Neural cell (in vitro differentiated cells): Measurements from ENCODE around the gene SAE1. TPM values are rescaled to one million over a fixed set of nuclear protein-coding genes. Genes with fewer than 3 reads are reported as not detected.

ENCODE experiments used
- H2AFZ ChIP-seq: fragments of 200-600, 300-800 bp; sonication (generic), shearing (Covaris generic); 2 replicates; pipeline ENCODE4 v1.6.0; 2014; ENCODE audit warnings: low read depth, mild to moderate bottlenecking, antibody characterized with exemption, low read length, moderate library complexity
- H3F3A ChIP-seq: fragments of 200-600 bp; shearing (Covaris generic); 2 replicates; pipeline ENCODE4 v1.6.1; 2016; ENCODE audit warnings: mild to moderate bottlenecking, moderate library complexity, mixed read lengths, antibody characterized with exemption, low read length; ENCODE audit not compliant: insufficient read depth, poor library complexity, severe bottlenecking
- H3K27ac ChIP-seq: fragments of 200-600, 300-800 bp; sonication (generic), shearing (Covaris generic); 2 replicates; pipeline ENCODE4 v1.5.1; 2014; ENCODE audit warnings: mild to moderate bottlenecking, low read length, moderate library complexity
- H3K27me3 ChIP-seq: fragments of 300-800, 200-600 bp; sonication (generic), shearing (Covaris generic); 2 replicates; pipeline ENCODE4 v1.6.0; 2014; ENCODE audit warnings: mild to moderate bottlenecking, low read depth, low read length, moderate library complexity; ENCODE audit not compliant: insufficient read depth
- H3K36me3 ChIP-seq: fragments of 300-800, 200-600 bp; sonication (generic), shearing (Covaris generic); 2 replicates; pipeline ENCODE4 v1.5.1; 2014; ENCODE audit warnings: mild to moderate bottlenecking, antibody characterized with exemption, low read length, moderate library complexity; ENCODE audit not compliant: insufficient read depth
- H3K4me2 ChIP-seq: fragments of 300-800, 200-600 bp; sonication (generic), shearing (Covaris generic); 2 replicates; pipeline ENCODE4 v1.6.0; 2014; ENCODE audit warnings: mild to moderate bottlenecking, low read length
- H3K4me3 ChIP-seq: fragments of 300-800, 200-600 bp; sonication (generic), shearing (Covaris generic); 2 replicates; pipeline ENCODE4 v1.5.1; 2014; ENCODE audit warnings: mild to moderate bottlenecking, low read length, moderate library complexity
- H3K79me2 ChIP-seq: fragments of 200-600 bp; shearing (Covaris generic); replicated peaks from 2 replicates; pipeline ENCODE4 v1.6.0; 2014; ENCODE audit warnings: mild to moderate bottlenecking, low read length, moderate library complexity; ENCODE audit not compliant: insufficient read depth
- H3K9ac ChIP-seq: fragments of 300-800, 200-600 bp; sonication (generic), shearing (Covaris generic); 2 replicates; pipeline ENCODE4 v1.6.1; 2016; ENCODE audit warnings: mild to moderate bottlenecking, low read length, mixed read lengths
- H3K9me2 ChIP-seq: fragments of 200-600 bp; shearing (Covaris generic); 2 replicates; pipeline ENCODE4 v1.6.1; 2016; ENCODE audit warnings: mild to moderate bottlenecking, low read length, mixed read lengths; ENCODE audit not compliant: insufficient read depth
- H3K9me3 ChIP-seq: fragments of 200-600, 300-800 bp; sonication (generic), shearing (Covaris generic); 2 replicates; pipeline ENCODE4 v1.6.1; 2016; ENCODE audit warnings: mild to moderate bottlenecking, mixed run types, low read length, moderate library complexity, mixed read lengths
- H4K20me1 ChIP-seq: fragments of 200-600 bp; shearing (Covaris generic); 2 replicates; pipeline ENCODE4 v1.6.1; 2016; ENCODE audit warnings: mild to moderate bottlenecking, mixed run types; ENCODE audit not compliant: insufficient read depth
- CTCF ChIP-seq: fragments of 450-650 bp; IDR thresholded peaks from 2 replicates; pipeline ENCODE4 v1.5.1; 2014; ENCODE audit warnings: antibody characterized with exemption, mild to moderate bottlenecking, moderate library complexity; ENCODE audit not compliant: poor library complexity, severe bottlenecking
- EP300 ChIP-seq: fragments of 450-650 bp; conservative IDR thresholded peaks from 2 replicates; pipeline ENCODE4 v1.6.1; 2014; ENCODE audit warnings: antibody characterized with exemption, mild to moderate bottlenecking, moderate library complexity; ENCODE audit not compliant: poor library complexity, severe bottlenecking
- EZH2 ChIP-seq: fragments of 200-600, 300-800 bp; shearing (Covaris generic), sonication (generic); IDR thresholded peaks from 2 replicates; pipeline ENCODE4 v1.6.1; 2014; ENCODE audit warnings: antibody characterized with exemption, low read length, borderline replicate concordance, mild to moderate bottlenecking; ENCODE audit not compliant: insufficient read depth, poor library complexity, severe bottlenecking
- MXI1 ChIP-seq: fragments of 450-650 bp; conservative IDR thresholded peaks from 2 replicates; pipeline ENCODE4 v1.6.1; 2014; ENCODE audit warnings: antibody characterized with exemption, mild to moderate bottlenecking; ENCODE audit not compliant: poor library complexity, severe bottlenecking
- POLR2AphosphoS5 ChIP-seq: IDR thresholded peaks from 2 replicates; pipeline ENCODE4 v1.6.1; 2012
- RAD21 ChIP-seq: fragments of 450-650 bp; conservative IDR thresholded peaks from 2 replicates; pipeline ENCODE4 v1.6.1; 2014; ENCODE audit warnings: antibody characterized with exemption, mild to moderate bottlenecking, moderate library complexity
- SMC3 ChIP-seq: fragments of 450-650 bp; conservative IDR thresholded peaks from 2 replicates; pipeline ENCODE4 v1.6.1; 2014; ENCODE audit warnings: antibody characterized with exemption, mild to moderate bottlenecking, moderate library complexity; ENCODE audit not compliant: poor library complexity
- TAF1 ChIP-seq: IDR thresholded peaks from 2 replicates; pipeline ENCODE4 v1.6.1; 2012; ENCODE audit warnings: low read depth
- polyA plus RNA-seq: library from polyadenylated mRNA; depleted of rRNA; stranded (reverse); fragments of >200 nt; gene quantifications from 2 replicates; pipeline ENCODE4 v1.2.3, GENCODE V29; 2014
- TF ChIP-seq, protein P1 (sequence below): IDR thresholded peaks from 2 replicates; pipeline ENCODE4 v1.6.1; 2012; ENCODE audit warnings: borderline replicate concordance

Gene SAE1
- polyA plus RNA-seq, 1 donor from 2014 or later, result 178 TPM

DNA sequence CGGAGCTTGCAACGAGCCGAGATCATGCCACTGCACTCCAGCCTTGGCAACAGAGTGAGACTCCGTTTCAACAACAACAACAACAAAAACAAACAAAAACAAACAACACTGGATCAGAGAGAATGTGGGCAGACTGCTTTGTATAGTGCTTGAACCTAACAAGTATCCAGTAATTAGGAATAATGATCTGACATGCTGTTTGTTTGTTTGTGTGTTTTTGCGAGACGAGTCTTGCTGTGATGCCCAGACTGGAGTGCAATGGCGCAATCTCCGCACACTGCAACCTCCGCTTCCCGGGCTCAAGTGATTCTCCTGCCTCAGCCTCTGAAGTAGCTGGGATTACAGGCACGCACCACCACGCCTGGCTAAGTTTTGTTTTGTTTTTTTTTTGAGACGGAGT, 14.0 kb downstream of the SAE1 start:
- Histone ChIP-seq H4K20me1 (no peaks in the 10 kb centered on the region), H3K27ac (no peak overlapping the region), H3K27me3 (no peaks in the 10 kb centered on the region), H2AFZ (no peak overlapping the region), H3K4me2 (no peak overlapping the region), H3K9me3 (no peaks in the 10 kb centered on the region), H3F3A (no peaks in the 10 kb centered on the region), H3K9me2 (no peaks in the 10 kb centered on the region), H3K36me3 (no peaks in the 10 kb centered on the region), H3K79me2 (peaks cover 14% of the 10 kb centered on the region), H3K9ac (no peak overlapping the region), H3K4me3 (no peak overlapping the region)
- no peak for TF ChIP-seq EP300
- TF ChIP-seq MXI1, result no peak
- no peak for TF ChIP-seq CTCF
- no peak for TF ChIP-seq SMC3
- TF ChIP-seq, protein P1, sequence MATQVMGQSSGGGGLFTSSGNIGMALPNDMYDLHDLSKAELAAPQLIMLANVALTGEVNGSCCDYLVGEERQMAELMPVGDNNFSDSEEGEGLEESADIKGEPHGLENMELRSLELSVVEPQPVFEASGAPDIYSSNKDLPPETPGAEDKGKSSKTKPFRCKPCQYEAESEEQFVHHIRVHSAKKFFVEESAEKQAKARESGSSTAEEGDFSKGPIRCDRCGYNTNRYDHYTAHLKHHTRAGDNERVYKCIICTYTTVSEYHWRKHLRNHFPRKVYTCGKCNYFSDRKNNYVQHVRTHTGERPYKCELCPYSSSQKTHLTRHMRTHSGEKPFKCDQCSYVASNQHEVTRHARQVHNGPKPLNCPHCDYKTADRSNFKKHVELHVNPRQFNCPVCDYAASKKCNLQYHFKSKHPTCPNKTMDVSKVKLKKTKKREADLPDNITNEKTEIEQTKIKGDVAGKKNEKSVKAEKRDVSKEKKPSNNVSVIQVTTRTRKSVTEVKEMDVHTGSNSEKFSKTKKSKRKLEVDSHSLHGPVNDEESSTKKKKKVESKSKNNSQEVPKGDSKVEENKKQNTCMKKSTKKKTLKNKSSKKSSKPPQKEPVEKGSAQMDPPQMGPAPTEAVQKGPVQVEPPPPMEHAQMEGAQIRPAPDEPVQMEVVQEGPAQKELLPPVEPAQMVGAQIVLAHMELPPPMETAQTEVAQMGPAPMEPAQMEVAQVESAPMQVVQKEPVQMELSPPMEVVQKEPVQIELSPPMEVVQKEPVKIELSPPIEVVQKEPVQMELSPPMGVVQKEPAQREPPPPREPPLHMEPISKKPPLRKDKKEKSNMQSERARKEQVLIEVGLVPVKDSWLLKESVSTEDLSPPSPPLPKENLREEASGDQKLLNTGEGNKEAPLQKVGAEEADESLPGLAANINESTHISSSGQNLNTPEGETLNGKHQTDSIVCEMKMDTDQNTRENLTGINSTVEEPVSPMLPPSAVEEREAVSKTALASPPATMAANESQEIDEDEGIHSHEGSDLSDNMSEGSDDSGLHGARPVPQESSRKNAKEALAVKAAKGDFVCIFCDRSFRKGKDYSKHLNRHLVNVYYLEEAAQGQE, result no peak
- no peak for TF ChIP-seq TAF1
- TF ChIP-seq EZH2, result no peak
- no peak for TF ChIP-seq POLR2AphosphoS5
- no peak for TF ChIP-seq RAD21

GRCh38 chr19:47145639-47146486, 15.2 kb downstream of the SAE1 start:
- TF ChIP-seq RAD21 (no peak), MXI1 (no peak), EP300 (no peak), SMC3 (no peak), POLR2AphosphoS5 (no peak), EZH2 (no peak), TAF1 (no peak)
- TF ChIP-seq, protein P1, result no peak
- no peaks in the 10 kb centered on the region for H3K9me3 ChIP-seq
- no peak overlapping the region for H2AFZ ChIP-seq
- no peak overlapping the region for H3K4me2 ChIP-seq
- peaks cover 8% of the 10 kb centered on the region for H3K79me2 ChIP-seq
- H3K27me3 ChIP-seq, result no peaks in the 10 kb centered on the region
- no peaks in the 10 kb centered on the region for H3K36me3 ChIP-seq
- no peaks in the 10 kb centered on the region for H3K9me2 ChIP-seq
- H3K27ac ChIP-seq, result no peak overlapping the region
- no peaks in the 10 kb centered on the region for H4K20me1 ChIP-seq
- H3K9ac ChIP-seq, result no peak overlapping the region
- no peaks in the 10 kb centered on the region for H3F3A ChIP-seq
- no peak overlapping the region for H3K4me3 ChIP-seq
